HL-60 (cell line): Measurements from ENCODE around the gene KIF1B.
A peak's percentile ranks its signal among the peaks of the same experiment; 100 is the strongest.

Experiments
- DNase-seq, 2 experiments: peaks; one replicate each; pipeline ENCODE4 v3.0.0-alpha.2; 2010 to 2020; ENCODE audit warnings: low read depth in 1 of 2, low spot score in 1 of 2
- H3K27ac ChIP-seq: fragments of 250-450 bp; sonication (Bioruptor Pico); replicated peaks from 2 replicates; pipeline ENCODE4 v1.5.1; 2020; ENCODE audit warnings: mild to moderate bottlenecking, moderate library complexity
- H3K27me3 ChIP-seq: fragments of 250-450 bp; sonication (Bioruptor Pico); 2 replicates; pipeline ENCODE4 v1.5.1; 2021; ENCODE audit warnings: mild to moderate bottlenecking, moderate library complexity; ENCODE audit not compliant: insufficient read depth, poor library complexity, severe bottlenecking
- H3K4me3 ChIP-seq: replicated peaks from 2 replicates; pipeline ENCODE4 v1.5.1; 2011; ENCODE audit warnings: mild to moderate bottlenecking, control low read depth, low read length; ENCODE audit not compliant: insufficient read depth
- CTCF ChIP-seq: IDR thresholded peaks from one replicate; pipeline ENCODE4 v1.5.1; 2011; ENCODE audit warnings: low read length, control low read depth, inconsistent platforms; ENCODE audit not compliant: insufficient read depth
- GABPA ChIP-seq: IDR thresholded peaks from 2 replicates; pipeline ENCODE4 v1.6.1; 2012; ENCODE audit warnings: low read depth
- POLR2AphosphoS5 ChIP-seq: IDR thresholded peaks from 2 replicates; pipeline ENCODE4 v1.6.1; 2012; ENCODE audit warnings: low read depth
- REST ChIP-seq: IDR thresholded peaks from 2 replicates; pipeline ENCODE4 v1.6.1; 2012; ENCODE audit warnings: low read depth; ENCODE audit not compliant: insufficient replicate concordance
- SPI1 ChIP-seq: IDR thresholded peaks from 2 replicates; pipeline ENCODE4 v1.6.1; 2012; ENCODE audit warnings: low read depth, mild to moderate bottlenecking, borderline replicate concordance

Gene KIF1B

GRCh38 chr1:10379676-10380075 lies 169.3 kb downstream of the KIF1B start:
- TF ChIP-seq POLR2AphosphoS5, result no peak
- no peak for TF ChIP-seq REST
- TF ChIP-seq GABPA, result no peak
- no peak for TF ChIP-seq SPI1
- no peak for TF ChIP-seq CTCF
- DNase-seq, result no peak
- no peak overlapping the region for H3K4me3 ChIP-seq
- H3K27ac ChIP-seq, result peak overlapping the region; percentile 71
- H3K27me3 ChIP-seq, result no peaks in the 10 kb centered on the region

- Histone ChIP-seq H3K27ac (no peak overlapping the region), H3K4me3 (no peak overlapping the region), H3K27me3 (no peaks in the 10 kb centered on the region)
- DNase-seq, result no peak
- TF ChIP-seq GABPA, result no peak
- no peak for TF ChIP-seq SPI1
- TF ChIP-seq POLR2AphosphoS5, result no peak
- no peak for TF ChIP-seq CTCF
- TF ChIP-seq REST, result no peak
Observed at GRCh38 chr1:10380594-10381275, 170.4 kb downstream of the KIF1B start.

GRCh38 chr1:10383630-10384029 lies 173.3 kb downstream of the KIF1B start:
- no peak for DNase-seq
- Histone ChIP-seq H3K4me3 (no peak overlapping the region), H3K27ac (no peak overlapping the region), H3K27me3 (no peaks in the 10 kb centered on the region)
- TF ChIP-seq CTCF (no peak), SPI1 (no peak), POLR2AphosphoS5 (no peak), REST (no peak), GABPA (no peak)
